ENCODE measurements around the gene PGA3. TPM values are rescaled to one million over a fixed set of nuclear protein-coding genes. Genes with fewer than 3 reads are reported as not detected.

PGA3 gene
- total RNA-seq, 1 experiment from 2014 or later, result not detected

DNA sequence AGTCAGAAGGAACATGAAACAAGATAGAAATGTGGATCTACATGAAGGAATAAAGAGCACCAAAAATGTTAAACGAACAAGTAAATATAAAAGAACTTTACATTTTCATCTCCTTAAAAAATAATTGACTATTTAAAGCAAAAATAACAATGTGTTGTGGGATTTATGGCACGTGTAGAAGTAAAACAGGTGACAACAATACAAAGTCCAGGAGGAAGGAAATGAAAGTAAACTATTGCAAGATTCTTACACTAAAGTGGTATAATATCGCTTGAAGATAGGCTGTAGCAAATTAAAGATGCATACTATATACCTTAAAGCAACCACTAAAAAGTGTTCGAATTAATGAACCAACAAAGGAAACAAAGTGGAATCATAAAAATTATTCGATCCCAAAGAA is 47.6 kb upstream of the PGA3 start:
- no peak overlapping the region for H2AFZ ChIP-seq (ENCODE audit: low read depth, low read length, poor library complexity, severe bottlenecking)
- no TSS peak for BruUV-seq (replicated peaks)
- H3K4me1 ChIP-seq (ENCODE audit: control insufficient read depth in 1 of 2, insufficient read depth in 2 of 2, low read length in 2 of 2), result peaks cover 23 to 54% of the 10 kb centered on the region in 2 experiments
- peaks cover 95% of the 10 kb centered on the region for H3K79me2 ChIP-seq (ENCODE audit: insufficient read depth, low read length)
- H4K20me1 ChIP-seq (ENCODE audit: insufficient read depth), result no peaks in the 10 kb centered on the region
- POLR2A ChIA-PET, result no interaction called here
- ATAC-seq, result no peak
- peaks cover 5 to 8% of the 10 kb centered on the region in 2 experiments; a peak in 2 of 4 replicates for H3K9me3 ChIP-seq (ENCODE audit: control insufficient read depth in 1 of 2, insufficient read depth in 1 of 2, low read depth in 1 of 2, low read length in 2 of 2)
- no peak for TF ChIP-seq POLR2AphosphoS5 (IDR thresholded peaks at IDR 0.05; ENCODE audit: low read depth, low read length)
- TF ChIP-seq EZH2phosphoT487 (IDR thresholded peaks at IDR 0.05; ENCODE audit: borderline replicate concordance), result no peak
- TF ChIP-seq ZFX (IDR thresholded peaks at IDR 0.05), result no peak
- TF ChIP-seq POLR2A (IDR thresholded peaks at IDR 0.05; ENCODE audit: borderline replicate concordance, extremely low read depth, insufficient read depth, insufficient read length), result no peak
- no peak for TF ChIP-seq SRF (IDR thresholded peaks at IDR 0.05; ENCODE audit: low read depth)
- TF ChIP-seq, protein P1, sequence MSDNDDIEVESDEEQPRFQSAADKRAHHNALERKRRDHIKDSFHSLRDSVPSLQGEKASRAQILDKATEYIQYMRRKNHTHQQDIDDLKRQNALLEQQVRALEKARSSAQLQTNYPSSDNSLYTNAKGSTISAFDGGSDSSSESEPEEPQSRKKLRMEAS (IDR thresholded peaks at IDR 0.05), result no peak
- TF ChIP-seq EGR1 (IDR thresholded peaks at IDR 0.05; ENCODE audit: low read depth), result no peak
- TF ChIP-seq CEBPB (IDR thresholded peaks at IDR 0.05; ENCODE audit: low read depth), result no peak
- no peak for TF ChIP-seq FOSL1 (IDR thresholded peaks at IDR 0.05; ENCODE audit: low read depth)
- TF ChIP-seq SIN3A (IDR thresholded peaks at IDR 0.05; ENCODE audit: low read depth), result no peak
- TF ChIP-seq TCF7L2 (IDR thresholded peaks at IDR 0.05; ENCODE audit: borderline replicate concordance, extremely low read depth, insufficient read depth, insufficient read length), result no peak
- TF ChIP-seq, protein P2, sequence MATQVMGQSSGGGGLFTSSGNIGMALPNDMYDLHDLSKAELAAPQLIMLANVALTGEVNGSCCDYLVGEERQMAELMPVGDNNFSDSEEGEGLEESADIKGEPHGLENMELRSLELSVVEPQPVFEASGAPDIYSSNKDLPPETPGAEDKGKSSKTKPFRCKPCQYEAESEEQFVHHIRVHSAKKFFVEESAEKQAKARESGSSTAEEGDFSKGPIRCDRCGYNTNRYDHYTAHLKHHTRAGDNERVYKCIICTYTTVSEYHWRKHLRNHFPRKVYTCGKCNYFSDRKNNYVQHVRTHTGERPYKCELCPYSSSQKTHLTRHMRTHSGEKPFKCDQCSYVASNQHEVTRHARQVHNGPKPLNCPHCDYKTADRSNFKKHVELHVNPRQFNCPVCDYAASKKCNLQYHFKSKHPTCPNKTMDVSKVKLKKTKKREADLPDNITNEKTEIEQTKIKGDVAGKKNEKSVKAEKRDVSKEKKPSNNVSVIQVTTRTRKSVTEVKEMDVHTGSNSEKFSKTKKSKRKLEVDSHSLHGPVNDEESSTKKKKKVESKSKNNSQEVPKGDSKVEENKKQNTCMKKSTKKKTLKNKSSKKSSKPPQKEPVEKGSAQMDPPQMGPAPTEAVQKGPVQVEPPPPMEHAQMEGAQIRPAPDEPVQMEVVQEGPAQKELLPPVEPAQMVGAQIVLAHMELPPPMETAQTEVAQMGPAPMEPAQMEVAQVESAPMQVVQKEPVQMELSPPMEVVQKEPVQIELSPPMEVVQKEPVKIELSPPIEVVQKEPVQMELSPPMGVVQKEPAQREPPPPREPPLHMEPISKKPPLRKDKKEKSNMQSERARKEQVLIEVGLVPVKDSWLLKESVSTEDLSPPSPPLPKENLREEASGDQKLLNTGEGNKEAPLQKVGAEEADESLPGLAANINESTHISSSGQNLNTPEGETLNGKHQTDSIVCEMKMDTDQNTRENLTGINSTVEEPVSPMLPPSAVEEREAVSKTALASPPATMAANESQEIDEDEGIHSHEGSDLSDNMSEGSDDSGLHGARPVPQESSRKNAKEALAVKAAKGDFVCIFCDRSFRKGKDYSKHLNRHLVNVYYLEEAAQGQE (IDR thresholded peaks at IDR 0.05; ENCODE audit: low read depth), result no peak
- no peak for TF ChIP-seq CBX3 (IDR thresholded peaks at IDR 0.05; ENCODE audit: low read depth)
- TF ChIP-seq ZNF274 (IDR thresholded peaks at IDR 0.05; ENCODE audit: low read depth, low read length), result no peak
- TF ChIP-seq, protein P3, sequence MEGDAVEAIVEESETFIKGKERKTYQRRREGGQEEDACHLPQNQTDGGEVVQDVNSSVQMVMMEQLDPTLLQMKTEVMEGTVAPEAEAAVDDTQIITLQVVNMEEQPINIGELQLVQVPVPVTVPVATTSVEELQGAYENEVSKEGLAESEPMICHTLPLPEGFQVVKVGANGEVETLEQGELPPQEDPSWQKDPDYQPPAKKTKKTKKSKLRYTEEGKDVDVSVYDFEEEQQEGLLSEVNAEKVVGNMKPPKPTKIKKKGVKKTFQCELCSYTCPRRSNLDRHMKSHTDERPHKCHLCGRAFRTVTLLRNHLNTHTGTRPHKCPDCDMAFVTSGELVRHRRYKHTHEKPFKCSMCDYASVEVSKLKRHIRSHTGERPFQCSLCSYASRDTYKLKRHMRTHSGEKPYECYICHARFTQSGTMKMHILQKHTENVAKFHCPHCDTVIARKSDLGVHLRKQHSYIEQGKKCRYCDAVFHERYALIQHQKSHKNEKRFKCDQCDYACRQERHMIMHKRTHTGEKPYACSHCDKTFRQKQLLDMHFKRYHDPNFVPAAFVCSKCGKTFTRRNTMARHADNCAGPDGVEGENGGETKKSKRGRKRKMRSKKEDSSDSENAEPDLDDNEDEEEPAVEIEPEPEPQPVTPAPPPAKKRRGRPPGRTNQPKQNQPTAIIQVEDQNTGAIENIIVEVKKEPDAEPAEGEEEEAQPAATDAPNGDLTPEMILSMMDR (IDR thresholded peaks at IDR 0.05 in 2 of 3, conservative IDR thresholded peaks at IDR 0.05 in 1 of 3; ENCODE audit: borderline replicate concordance in 1 of 3, insufficient read depth in 1 of 3, low read depth in 2 of 3, low read length in 2 of 3), result no peak
- TF ChIP-seq YY1 (IDR thresholded peaks at IDR 0.05; ENCODE audit: extremely low read depth, insufficient replicate concordance, low read depth, low read length), result no peak
- TF ChIP-seq EZH2 (IDR thresholded peaks at IDR 0.05), result no peak
- TF ChIP-seq, protein P4, sequence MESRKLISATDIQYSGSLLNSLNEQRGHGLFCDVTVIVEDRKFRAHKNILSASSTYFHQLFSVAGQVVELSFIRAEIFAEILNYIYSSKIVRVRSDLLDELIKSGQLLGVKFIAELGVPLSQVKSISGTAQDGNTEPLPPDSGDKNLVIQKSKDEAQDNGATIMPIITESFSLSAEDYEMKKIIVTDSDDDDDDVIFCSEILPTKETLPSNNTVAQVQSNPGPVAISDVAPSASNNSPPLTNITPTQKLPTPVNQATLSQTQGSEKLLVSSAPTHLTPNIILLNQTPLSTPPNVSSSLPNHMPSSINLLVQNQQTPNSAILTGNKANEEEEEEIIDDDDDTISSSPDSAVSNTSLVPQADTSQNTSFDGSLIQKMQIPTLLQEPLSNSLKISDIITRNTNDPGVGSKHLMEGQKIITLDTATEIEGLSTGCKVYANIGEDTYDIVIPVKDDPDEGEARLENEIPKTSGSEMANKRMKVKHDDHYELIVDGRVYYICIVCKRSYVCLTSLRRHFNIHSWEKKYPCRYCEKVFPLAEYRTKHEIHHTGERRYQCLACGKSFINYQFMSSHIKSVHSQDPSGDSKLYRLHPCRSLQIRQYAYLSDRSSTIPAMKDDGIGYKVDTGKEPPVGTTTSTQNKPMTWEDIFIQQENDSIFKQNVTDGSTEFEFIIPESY (IDR thresholded peaks at IDR 0.05; ENCODE audit: extremely low read depth, insufficient replicate concordance, low read length), result no peak
- no peak for TF ChIP-seq SP1 (IDR thresholded peaks at IDR 0.05; ENCODE audit: low read depth)
- TF ChIP-seq, protein P5, sequence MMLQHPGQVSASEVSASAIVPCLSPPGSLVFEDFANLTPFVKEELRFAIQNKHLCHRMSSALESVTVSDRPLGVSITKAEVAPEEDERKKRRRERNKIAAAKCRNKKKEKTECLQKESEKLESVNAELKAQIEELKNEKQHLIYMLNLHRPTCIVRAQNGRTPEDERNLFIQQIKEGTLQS (IDR thresholded peaks at IDR 0.05), result no peak
- H3K4me3 ChIP-seq (replicated peaks in 1 of 2; ENCODE audit: low read depth in 1 of 2, low read length in 2 of 2), result no peak overlapping the region
- no peak for DNase-seq (ENCODE audit: low read depth, low spot score)
- no peak overlapping the region for H3K27ac ChIP-seq (ENCODE audit: low read depth, low read length)
- CTCF ChIA-PET, result no interaction called here
- H3K9me2 ChIP-seq (ENCODE audit: insufficient read depth), result no peaks in the 10 kb centered on the region
- RAD21 ChIA-PET (ENCODE audit: low non-redundant PET in 1 of 2, low total read pairs in 2 of 2, uncharacterized antibody in 2 of 2, unreplicated experiment in 2 of 2), result no interaction called here
- H3K27me3 ChIP-seq (ENCODE audit: insufficient read depth, low read length), result no peaks in the 10 kb centered on the region
- H3K9ac ChIP-seq (ENCODE audit: low read length), result no peak overlapping the region
- H3K36me3 ChIP-seq (ENCODE audit: control insufficient read depth in 1 of 2, insufficient read depth in 2 of 2, low read length in 2 of 2), result peaks cover 0 to 18% of the 10 kb centered on the region in 2 experiments; a peak in 2 of 4 replicates
- intact Hi-C loops (cut with micrococcal nuclease), result no loop called here
- H3K4me2 ChIP-seq (ENCODE audit: low read length), result no peak overlapping the region
